ENCODE results near the gene MOGAT1.

The MOGAT1 gene

DNA sequence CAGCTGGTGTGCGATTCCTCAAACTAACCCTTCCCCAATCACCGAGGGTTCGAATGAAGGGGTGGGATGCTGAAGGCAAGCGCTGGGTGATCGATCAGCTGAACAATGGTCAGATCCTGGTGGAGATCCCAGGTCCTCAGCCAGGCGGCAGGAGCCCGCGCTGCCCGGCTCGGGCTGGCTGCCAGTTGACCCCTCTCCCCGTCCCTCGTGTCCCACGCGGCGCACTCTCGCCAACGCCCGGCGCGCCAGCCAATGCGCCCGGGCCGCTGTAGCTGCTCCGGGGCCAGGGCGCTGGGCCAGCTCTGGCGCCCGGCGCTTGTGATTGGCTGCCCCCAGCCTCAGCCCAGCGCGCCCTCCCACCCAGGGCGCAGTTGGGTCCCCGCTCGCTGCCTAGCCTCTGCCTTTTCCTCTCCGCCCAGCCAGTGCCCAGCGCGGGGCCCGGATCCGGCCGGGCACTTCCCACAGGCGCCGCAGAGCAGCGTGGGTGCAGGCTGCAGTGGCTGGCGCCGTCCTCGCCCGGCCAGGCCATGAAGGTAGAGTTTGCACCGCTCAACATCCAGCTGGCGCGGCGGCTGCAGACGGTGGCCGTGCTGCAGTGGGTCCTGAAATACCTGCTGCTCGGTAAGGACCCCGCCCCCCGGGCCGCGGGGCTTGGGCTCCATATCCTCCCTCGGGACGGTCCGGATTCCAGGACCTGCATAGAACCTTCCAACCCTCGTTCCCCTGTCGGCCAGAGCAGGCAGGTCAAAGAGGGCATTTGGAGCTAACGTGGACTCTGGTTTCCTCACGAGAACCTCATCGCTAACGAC, at the start of gene MOGAT1:
Gene MOGAT1 (plus strand): TSS at position 400 of the 809 bp plus-strand sequence. CDS start 128 bp downstream, at position 528.
- no peak for DNase-seq (ENCODE audit: low read depth in 1 of 2, low spot score in 1 of 2)

GRCh38 chr2:222621893-222622292, 49.6 kb upstream of the MOGAT1 start:
- no peak for DNase-seq (ENCODE audit: low read depth in 1 of 2, low spot score in 1 of 2)

DNA sequence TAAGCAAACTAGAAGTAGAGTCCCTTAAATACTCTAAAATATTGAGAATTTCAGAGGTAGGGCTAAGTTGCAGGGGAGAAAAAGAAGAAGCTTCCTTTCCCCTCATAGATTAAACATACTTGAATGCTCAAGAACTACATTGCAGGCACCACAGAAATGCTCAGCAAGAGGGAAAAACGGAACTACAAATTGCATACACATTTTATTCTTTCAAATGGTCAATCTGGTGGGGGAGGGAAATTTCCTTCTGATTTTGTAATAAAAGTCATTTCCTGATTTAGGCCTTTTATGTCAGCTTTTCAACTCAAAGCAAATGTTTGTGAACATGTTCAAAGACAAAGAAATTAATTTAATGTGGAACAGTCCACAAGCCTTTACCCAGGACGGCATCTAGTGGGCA, 48.5 kb upstream of the MOGAT1 start:
- no peak for DNase-seq (ENCODE audit: low read depth in 1 of 2, low spot score in 1 of 2)

DNA sequence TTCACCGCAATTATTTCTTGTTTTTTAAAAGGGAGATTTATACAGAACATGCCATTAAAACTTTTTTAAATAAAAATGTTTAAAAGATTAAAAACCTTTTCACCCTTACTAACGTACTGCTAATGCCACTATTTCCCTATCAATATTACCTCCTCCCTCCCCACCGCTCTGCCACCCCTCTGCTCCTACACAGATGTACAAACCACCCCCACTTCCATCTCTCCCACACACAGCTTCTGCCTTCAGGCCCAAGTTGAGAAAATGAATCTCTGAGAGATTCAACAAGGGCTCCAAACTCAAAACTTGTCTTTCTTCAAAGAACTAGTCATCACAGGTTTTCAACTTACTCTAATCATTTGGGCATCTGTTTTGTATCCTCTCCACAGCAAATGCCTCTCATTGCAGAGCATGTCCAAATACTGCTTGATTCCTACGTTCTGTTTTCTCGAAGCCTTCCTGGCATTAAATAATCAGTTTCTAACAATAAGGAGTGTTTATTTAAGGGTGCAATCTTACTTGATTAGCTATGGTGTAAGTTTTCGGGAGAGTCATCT, 47.6 kb upstream of the MOGAT1 start:
- DNase-seq (ENCODE audit: low read depth in 1 of 2, low spot score in 1 of 2), result no peak

DNA sequence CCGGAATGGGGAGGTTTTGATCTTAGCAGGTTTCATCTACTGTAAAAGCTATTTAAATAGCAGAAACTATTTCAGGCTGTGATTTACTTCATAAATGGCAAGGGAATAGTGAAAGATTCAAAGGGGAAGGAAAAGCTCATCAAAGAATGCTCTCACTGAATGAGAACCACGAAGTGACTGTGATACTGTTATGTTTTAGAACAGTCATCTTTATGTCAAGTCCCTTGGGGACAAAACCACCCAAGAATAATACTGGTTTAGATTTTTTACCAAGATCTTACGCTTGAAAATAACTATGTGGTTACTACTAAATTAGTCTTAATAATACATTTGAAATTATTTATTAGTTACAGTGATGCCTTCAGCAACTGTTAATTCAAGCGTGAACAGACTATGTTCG, 43.7 kb upstream of the MOGAT1 start:
- no peak for DNase-seq (ENCODE audit: low read depth in 1 of 2, low spot score in 1 of 2)

DNA sequence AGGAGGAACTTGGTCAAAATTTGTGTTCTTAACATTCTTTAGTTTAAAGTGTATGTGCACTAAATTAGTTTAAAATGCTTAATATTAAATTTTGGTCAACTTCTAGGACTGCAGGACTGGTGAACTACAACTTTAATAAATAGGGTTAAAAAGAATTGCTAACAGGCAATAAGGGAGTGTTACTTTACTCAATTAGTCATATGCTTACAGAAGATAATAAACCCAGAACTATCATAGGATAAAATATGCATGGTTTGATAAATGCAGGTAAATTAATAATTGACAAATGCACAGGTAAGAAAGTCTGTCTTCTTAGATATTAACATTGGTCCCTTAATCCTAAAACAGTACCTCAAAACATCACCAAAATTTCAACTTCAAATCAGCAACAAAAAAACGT, 36.2 kb upstream of the MOGAT1 start:
- DNase-seq (ENCODE audit: low read depth in 1 of 2, low spot score in 1 of 2), result no peak

- DNase-seq (ENCODE audit: low read depth in 1 of 2, low spot score in 1 of 2), result no peak
Measured at GRCh38 chr2:222637067-222637466, 34.4 kb upstream of the MOGAT1 start.

- no peak for DNase-seq (ENCODE audit: low read depth in 1 of 2, low spot score in 1 of 2)
Measured at GRCh38 chr2:222641336-222641735, 30.1 kb upstream of the MOGAT1 start.

DNA sequence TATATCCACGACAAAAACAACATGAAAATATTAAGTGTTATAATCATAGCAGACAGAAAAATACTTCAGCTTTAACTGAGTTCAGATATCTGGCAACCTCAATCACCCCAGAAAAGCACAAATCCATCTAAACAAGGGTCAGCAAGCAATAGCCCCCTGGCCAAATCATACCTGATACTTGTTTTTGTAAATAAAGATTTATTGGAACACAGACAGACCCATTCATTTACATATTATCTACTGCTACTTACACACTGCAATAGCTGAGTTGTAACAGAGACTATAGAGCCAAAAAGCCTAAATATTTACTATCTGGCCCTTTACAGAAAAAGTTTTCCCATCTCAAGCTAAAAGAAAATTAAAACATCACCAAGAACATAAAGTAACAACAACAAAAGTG, 28.3 kb upstream of the MOGAT1 start:
- DNase-seq (ENCODE audit: low read depth in 1 of 2, low spot score in 1 of 2), result no peak

DNA sequence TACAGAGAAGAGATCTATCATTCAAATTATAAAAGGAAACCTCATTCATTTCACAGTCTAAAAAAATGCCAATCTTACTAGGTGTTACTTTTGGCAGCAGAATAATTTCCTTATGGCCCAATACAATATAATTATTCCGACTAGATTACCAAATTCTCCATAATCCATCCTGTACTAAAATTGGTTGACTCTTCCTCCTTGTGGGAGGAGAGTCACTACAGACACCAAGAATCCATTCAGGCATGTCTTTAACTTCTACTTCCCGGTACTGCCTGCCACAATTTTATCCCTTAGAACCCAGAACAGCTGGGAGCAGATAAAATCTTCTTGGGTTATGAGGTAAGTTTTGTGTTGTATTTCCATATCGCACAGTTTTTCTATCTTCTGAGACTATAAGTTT, 25.4 kb upstream of the MOGAT1 start:
- no peak for DNase-seq (ENCODE audit: low read depth in 1 of 2, low spot score in 1 of 2)

DNA sequence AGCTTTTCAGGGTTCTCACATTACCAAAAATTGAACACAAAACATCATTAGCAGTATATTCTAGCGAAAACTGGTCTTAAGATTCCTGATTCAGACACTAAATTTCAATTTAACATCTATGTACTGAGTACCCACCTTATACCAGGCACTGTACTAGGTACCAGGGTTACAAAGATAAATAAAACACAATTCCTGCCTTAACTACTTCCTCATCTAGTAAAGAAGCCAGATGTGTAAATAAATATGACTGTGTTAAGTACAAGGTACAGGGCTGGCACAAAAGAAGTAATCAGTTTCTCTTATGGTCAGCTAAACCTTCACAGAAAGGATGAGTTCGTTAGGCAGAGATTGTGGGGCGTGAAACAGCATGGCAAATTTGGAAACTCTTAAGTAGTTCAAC, 21.7 kb upstream of the MOGAT1 start:
- DNase-seq (ENCODE audit: low read depth in 1 of 2, low spot score in 1 of 2), result no peak

DNA sequence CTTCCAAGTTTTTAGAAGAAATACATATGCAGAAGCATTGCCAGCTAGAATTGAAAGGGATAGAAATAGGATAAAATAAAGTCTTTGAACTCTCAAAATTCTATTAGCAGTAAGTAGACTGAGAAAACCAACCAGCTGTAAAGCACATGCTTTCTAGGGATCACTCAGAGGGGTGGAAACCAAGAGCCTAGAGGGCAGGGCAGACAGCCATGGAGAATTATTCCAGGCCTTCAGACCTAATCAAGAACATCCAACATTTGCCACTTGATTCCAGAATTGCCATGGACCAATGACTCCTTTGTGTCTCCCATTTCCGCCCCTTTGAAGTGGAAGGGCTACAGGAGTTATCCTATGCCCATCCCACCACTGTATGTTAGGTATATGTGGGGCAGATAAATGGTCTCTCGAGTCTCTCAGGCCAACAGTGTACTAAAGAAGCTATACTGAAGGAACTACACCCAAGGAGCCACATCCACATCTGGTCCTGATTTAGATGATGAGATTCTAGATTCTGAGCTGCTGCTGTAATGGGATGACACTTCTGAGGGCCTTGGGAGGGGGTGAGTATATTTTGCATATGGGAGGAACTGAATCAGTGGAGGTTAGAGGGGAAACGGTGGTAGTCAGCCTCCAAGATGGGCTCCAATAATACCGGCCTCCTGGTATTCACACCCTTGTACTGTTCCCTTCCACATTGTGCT, 19.6 kb upstream of the MOGAT1 start:
- no peak for DNase-seq (ENCODE audit: low read depth in 1 of 2, low spot score in 1 of 2)

DNA sequence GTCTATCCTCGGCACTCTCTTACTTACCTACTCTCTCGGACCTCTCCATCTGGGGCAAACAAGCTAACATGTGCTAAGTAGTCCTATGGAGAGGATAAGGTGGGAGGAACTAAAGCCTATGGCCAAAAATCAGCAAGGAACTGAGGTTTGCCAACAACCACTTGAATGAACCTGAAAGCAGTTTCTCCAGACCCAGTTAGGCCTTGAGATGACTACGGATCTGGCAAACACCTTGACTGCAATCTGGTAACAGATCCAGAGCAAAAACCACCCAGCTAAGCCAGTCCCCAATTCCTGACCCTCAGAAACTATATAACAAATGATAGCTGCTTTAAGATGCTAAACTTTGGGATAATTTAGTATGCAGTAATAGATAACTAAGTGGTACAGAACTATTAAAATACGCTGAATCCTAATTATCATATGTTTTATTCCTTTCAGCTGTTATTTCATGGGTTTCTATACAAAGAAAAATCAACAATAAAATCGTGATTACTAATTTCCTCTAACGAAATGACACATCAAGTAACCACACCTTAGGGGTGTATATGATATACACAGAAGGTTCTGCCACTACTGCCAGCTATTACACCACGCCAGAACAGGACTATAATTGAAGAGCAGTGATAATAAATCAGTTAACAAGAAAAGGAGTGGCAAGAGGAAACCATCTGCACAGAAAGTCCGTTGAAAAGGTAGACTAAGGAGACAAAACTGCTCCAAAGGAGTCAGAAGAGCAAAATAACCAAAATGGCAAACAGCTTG, 18.8 kb upstream of the MOGAT1 start:
- DNase-seq (ENCODE audit: low read depth in 1 of 2, low spot score in 1 of 2), result no peak

GRCh38 chr2:222653280-222653679, 18.2 kb upstream of the MOGAT1 start:
- no peak for DNase-seq (ENCODE audit: low read depth in 1 of 2, low spot score in 1 of 2)

- peak; percentile 86 to 90 for DNase-seq (ENCODE audit: low read depth in 1 of 2, low spot score in 1 of 2)
Measured at GRCh38 chr2:222655787-222656525, 15.5 kb upstream of the MOGAT1 start, which contains the start of gene FARSB. TSS of gene FARSB (minus strand) at chr2:222656092. CDS start at chr2:222656073, 19 bp downstream.

DNA sequence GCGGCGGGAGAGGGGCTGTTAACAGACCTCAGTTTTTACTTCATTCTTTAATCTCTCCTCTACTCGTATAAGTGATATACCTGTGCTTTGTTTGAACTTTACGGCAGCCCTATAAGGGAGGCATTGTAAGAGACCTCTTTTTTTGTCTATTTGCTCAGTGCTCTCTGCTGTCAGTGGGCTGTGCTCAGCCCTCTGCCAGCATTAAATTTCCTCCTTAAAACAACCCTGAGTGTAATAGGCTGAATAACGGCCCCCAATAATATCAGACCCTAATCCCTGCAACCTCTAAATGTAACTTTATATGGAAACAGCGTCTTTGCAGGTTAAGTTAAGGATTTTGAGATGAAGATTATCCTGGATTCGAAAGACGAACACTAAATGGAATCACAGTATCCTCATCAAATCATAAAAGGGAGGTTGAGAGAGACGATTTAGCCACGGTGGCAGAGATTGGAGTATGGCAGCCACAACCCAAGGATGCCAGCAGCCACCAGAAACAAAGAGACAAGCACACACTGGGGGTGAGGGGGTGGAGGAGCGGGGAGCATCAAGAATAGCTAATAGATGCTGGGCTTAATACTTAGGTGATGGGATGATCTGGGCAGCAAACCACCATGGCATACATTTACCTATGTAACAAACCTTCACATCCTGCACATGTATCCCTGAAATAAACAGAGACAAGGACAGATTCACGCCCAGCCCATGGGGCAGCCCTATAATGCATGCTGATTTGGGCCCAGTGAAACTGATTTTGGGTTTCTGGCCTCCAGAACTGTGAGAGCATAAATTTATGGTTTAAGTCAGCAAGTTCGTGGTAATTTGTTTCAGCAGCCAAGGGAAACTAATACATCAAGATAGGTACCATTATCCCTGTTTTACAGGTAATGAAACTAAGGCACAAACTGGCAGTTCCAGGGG, 14.7 kb upstream of the MOGAT1 start:
- DNase-seq (ENCODE audit: low read depth in 1 of 2, low spot score in 1 of 2), result no peak

GRCh38 chr2:222663479-222663878, 8.0 kb upstream of the MOGAT1 start:
- DNase-seq (ENCODE audit: low read depth in 1 of 2, low spot score in 1 of 2), result no peak

DNA sequence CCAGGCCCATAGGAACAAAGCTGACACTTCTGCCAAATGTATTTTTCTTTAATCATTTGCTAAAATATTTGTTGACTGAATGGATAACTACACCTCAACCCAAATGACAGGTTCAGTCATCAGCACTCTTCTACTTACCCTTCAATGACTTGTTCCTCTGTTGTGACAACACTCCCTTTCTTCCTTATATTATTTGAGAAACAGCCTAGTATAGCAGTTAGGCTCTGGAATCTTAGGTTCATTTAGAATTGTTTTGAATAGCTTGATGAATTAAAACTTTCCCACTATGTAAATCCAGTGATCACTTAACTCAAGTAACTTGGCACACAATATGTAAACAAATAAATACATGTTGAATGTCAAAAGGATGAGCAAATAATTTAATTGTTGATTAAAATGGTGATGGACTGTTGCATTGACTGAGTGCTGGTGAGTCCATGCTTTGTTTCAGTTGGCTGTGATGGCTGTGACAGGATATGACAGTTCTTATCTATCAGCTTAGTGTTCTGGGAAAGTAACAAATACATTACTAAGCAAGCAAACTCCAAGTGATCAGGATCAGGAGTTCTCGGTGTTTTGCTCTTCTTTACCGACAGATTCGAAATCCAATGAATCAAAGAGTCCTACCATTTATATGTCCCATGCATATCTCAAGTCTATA, 2.8 kb upstream of the MOGAT1 start:
- DNase-seq (ENCODE audit: low read depth in 1 of 2, low spot score in 1 of 2), result no peak

DNA sequence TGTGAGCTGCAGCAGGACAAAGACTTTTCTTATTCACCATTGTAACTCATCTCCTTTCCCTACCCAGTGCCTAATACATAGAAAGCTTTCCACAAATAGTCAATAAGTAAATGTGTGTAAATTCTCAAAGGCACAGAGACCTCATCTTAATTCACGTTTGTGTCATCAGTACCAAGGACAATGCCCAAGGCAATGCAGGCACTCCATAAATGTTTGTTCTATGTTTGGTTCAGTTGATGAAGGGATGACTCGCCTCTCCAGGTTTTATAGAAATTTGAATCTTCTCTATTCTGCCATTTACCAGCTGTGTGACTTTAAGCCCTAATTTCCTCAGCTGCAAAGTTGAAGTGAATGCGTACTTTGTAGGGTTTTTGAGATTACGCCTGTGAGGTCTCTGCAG, 2.1 kb upstream of the MOGAT1 start:
- no peak for DNase-seq (ENCODE audit: low read depth in 1 of 2, low spot score in 1 of 2)

Measured in activated CD4-positive, alpha-beta T cell treated with anti-CD3 and anti-CD28 coated beads, Interleukin-2, amount 50 U/mL, for 24 hours (primary cell).